Liver (tissue), 9 donors: Measurements from ENCODE around the gene MLF2. TPM values are rescaled to one million over a fixed set of nuclear protein-coding genes. Genes with fewer than 3 reads are reported as not detected.

Source experiments
- DNase-seq: peaks from one replicate; pipeline ENCODE4 v3.0.0-alpha.2; 2017; ENCODE audit warnings: low spot score
- H3K27ac ChIP-seq, 2 donors: one replicate each; pipeline ENCODE4 v1.7.0; 2013; ENCODE audit warnings: inconsistent platforms in 2 of 2, low read length in 2 of 2, control low read depth in 1 of 2, low read depth in 1 of 2, mild to moderate bottlenecking in 1 of 2
- H3K27me3 ChIP-seq, 4 donors: one replicate each; pipeline versions ENCODE4 v1.6.1 to v1.7.0; 2013; ENCODE audit warnings: low read length in 3 of 4, inconsistent platforms in 1 of 4, mild to moderate bottlenecking in 1 of 4, moderate library complexity in 1 of 4; ENCODE audit not compliant: control insufficient read depth in 4 of 4, insufficient read depth in 4 of 4
- H3K36me3 ChIP-seq, 4 donors: one replicate each; pipeline versions ENCODE4 v1.6.1 to v1.7.0; 2013; ENCODE audit warnings: low read length in 3 of 4, mild to moderate bottlenecking in 3 of 4, low read depth in 1 of 4, moderate library complexity in 1 of 4; ENCODE audit not compliant: control insufficient read depth in 4 of 4, insufficient read depth in 3 of 4
- H3K4me1 ChIP-seq, 4 donors: one replicate each; pipeline versions ENCODE4 v1.6.1 to v1.7.0; 2013; ENCODE audit warnings: low read length in 3 of 4, mild to moderate bottlenecking in 3 of 4, moderate library complexity in 1 of 4; ENCODE audit not compliant: control insufficient read depth in 4 of 4, insufficient read depth in 4 of 4
- H3K4me3 ChIP-seq, 3 donors: one replicate each; pipeline versions ENCODE4 v1.6.1 to v1.7.0; 2013; ENCODE audit warnings: low read length in 3 of 3, control low read depth in 1 of 3, low read depth in 1 of 3, mild to moderate bottlenecking in 1 of 3
- H3K9ac ChIP-seq, 2 donors: one replicate each; pipeline ENCODE4 v1.7.0; 2013; ENCODE audit warnings: low read length in 2 of 2, mild to moderate bottlenecking in 2 of 2, moderate library complexity in 2 of 2, control low read depth in 1 of 2, low read depth in 1 of 2
- H3K9me3 ChIP-seq, 4 donors: one replicate each; pipeline versions ENCODE4 v1.6.1 to v1.7.0; 2013; ENCODE audit warnings: low read length in 3 of 4; ENCODE audit not compliant: control insufficient read depth in 4 of 4
- CTCF ChIP-seq: fragments of 150-350 bp; IDR thresholded peaks from 2 replicates; pipeline ENCODE4 v1.5.1; 2017; ENCODE audit warnings: improper control_type of control experiment, low read depth, low read length; ENCODE audit not compliant: missing input control
- EGR1 ChIP-seq, 2 donors: IDR thresholded peaks; 2 replicates each; pipeline ENCODE4 v1.6.1; 2016 to 2018; ENCODE audit warnings: antibody characterized with exemption in 2 of 2, low read depth in 2 of 2
- FOXA1 ChIP-seq: IDR thresholded peaks from 2 replicates; pipeline ENCODE4 v1.6.1; 2016; ENCODE audit warnings: antibody characterized with exemption
- FOXA2 ChIP-seq: IDR thresholded peaks from 2 replicates; pipeline ENCODE4 v1.6.1; 2016; ENCODE audit warnings: antibody characterized with exemption
- GABPA ChIP-seq, 2 donors: IDR thresholded peaks in 1 of 2; conservative IDR thresholded peaks in 1 of 2; 2 replicates each; pipeline ENCODE4 v1.6.1; 2016; ENCODE audit warnings: antibody characterized with exemption in 2 of 2, mild to moderate bottlenecking in 1 of 2, moderate library complexity in 1 of 2
- HNF4A ChIP-seq, 2 donors: conservative IDR thresholded peaks; 2 replicates each; pipeline ENCODE4 v1.6.1; 2016; ENCODE audit warnings: antibody characterized with exemption in 2 of 2, mild to moderate bottlenecking in 2 of 2
- HNF4G ChIP-seq: IDR thresholded peaks from 2 replicates; pipeline ENCODE4 v1.6.1; 2016; ENCODE audit warnings: antibody characterized with exemption
- JUND ChIP-seq, 2 donors: IDR thresholded peaks; 2 replicates each; pipeline ENCODE4 v1.6.1; 2016; ENCODE audit warnings: antibody characterized with exemption in 2 of 2
- MAX ChIP-seq: IDR thresholded peaks from 2 replicates; pipeline ENCODE4 v1.6.1; 2016; ENCODE audit warnings: antibody characterized with exemption
- NR2F2 ChIP-seq: IDR thresholded peaks from 2 replicates; pipeline ENCODE4 v1.6.1; 2016; ENCODE audit warnings: antibody characterized with exemption
- RAD21 ChIP-seq, 2 donors: IDR thresholded peaks; 2 replicates each; pipeline ENCODE4 v1.6.1; 2016; ENCODE audit warnings: antibody characterized with exemption in 2 of 2, mild to moderate bottlenecking in 2 of 2
- REST ChIP-seq: IDR thresholded peaks from 2 replicates; pipeline ENCODE4 v1.6.1; 2016; ENCODE audit warnings: antibody characterized with exemption, mild to moderate bottlenecking
- RXRA ChIP-seq, 2 donors: IDR thresholded peaks; 2 replicates each; pipeline ENCODE4 v1.6.1; 2017 to 2018; ENCODE audit warnings: antibody characterized with exemption in 2 of 2, mild to moderate bottlenecking in 1 of 2
- SP1 ChIP-seq: IDR thresholded peaks from 2 replicates; pipeline ENCODE4 v1.6.1; 2018; ENCODE audit warnings: antibody characterized with exemption, mild to moderate bottlenecking
- TAF1 ChIP-seq: conservative IDR thresholded peaks from 2 replicates; pipeline ENCODE4 v1.6.1; 2016; ENCODE audit warnings: antibody characterized with exemption, mild to moderate bottlenecking
- YY1 ChIP-seq: IDR thresholded peaks from 2 replicates; pipeline ENCODE4 v1.6.1; 2016; ENCODE audit warnings: antibody characterized with exemption, mild to moderate bottlenecking
- WGBS: extraction: QIAGEN DNeasy Blood & Tissue Kit; methylation state at CpG from one replicate; pipeline ENCODE4 v1.1.7; 2013; 5-methylcytosine and 5-hydroxymethylcytosine counted together
- polyA plus RNA-seq, 2 donors: library from polyadenylated mRNA; stranded (reverse) in 1 of 2; unstranded in 1 of 2; fragments of 200-250 nt in 1 of 2; fragments of >200 nt in 1 of 2; fragmentation: Nextera tagmentation in 1 of 2; extraction: Ambion mirVana in 1 of 2; gene quantifications; one replicate each; pipeline versions ENCODE4 v1.2.1 to v1.2.3, GENCODE V29; 2013 to 2015
- total RNA-seq, 2 donors: library from RNA; depleted of rRNA; stranded (reverse); fragments of >200 nt; gene quantifications; one replicate each; pipeline ENCODE4 v1.2.3, GENCODE V29; 2014
- TF ChIP-seq, protein P1 (sequence below): IDR thresholded peaks from 2 replicates; pipeline ENCODE4 v1.6.1; 2016; ENCODE audit warnings: antibody characterized with exemption
- TF ChIP-seq, protein P2 (sequence below): IDR thresholded peaks from 2 replicates; pipeline ENCODE4 v1.6.1; 2016; ENCODE audit warnings: antibody characterized with exemption
- donor health status: healthy.
- donor health status: healthy.
- donor health status: healthy.
- donor health status: healthy.
- donor health status: healthy.

Gene MLF2
- total and polyA plus RNA-seq, 4 donors: 59.6 to 235 (median 163) TPM

DNA sequence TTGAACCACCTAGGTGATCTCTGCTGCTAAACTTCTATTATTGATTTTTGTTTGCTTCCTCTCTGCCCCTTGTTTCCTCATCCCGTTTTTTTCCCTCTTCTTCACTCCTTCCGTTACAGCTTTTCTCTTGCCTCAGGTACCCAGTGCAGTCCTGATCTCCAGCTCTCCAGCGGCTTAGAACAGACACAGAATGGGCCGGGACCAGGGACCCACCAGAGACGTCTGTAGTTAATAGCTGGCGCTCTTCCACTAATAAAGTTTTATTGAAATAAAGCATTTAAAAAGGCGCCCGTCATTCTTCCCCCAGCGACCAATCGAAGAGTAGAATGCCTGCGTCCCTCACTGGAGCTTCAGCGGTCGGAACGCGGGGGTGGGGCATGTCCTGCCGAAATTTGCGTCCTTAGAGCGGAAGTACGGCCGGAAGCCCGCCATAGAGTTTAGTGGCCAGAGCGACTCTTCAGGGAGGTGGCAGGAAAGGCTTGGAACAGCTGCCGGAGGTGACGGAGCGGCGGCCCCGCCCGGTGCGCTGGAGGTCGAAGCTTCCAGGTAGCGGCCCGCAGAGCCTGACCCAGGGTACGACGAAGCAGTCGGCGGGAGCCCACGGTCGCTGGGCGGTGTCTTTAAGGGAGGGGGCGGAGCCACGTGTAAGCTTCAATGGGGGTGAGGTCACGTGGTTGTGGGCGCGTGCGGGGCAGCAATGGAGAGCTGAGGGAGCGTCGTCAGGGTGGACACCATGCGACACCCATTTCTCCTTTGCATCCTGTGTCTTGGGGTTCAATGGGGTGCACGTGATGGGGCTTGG lies 29.1 kb downstream of the MLF2 start, which contains the start of gene COPS7A:
COPS7A (plus strand) TSS at position 440 of the 802 bp plus-strand sequence. CDS start 611 bp downstream, outside the sequence.
- Histone ChIP-seq H3K4me3 (peak within 1 kb of the TSS; percentile 62 to 87 (median 85)), H3K27me3 (no peaks in the 10 kb centered on the region), H3K9ac (peak within 1 kb of the TSS; percentile 15 to 49), H3K4me1 (peaks cover 2 to 15% (median 7%) of the 10 kb centered on the region in 4 donors), H3K9me3 (no peaks in the 10 kb centered on the region), H3K27ac (peak within 1 kb of the TSS; percentile 76 to 82), H3K36me3 (peaks cover 2 to 15% (median 12%) of the 10 kb centered on the region in 4 donors)
- peak; percentile 95 for DNase-seq
- TF ChIP-seq MAX: peak; percentile 87
- TF ChIP-seq EGR1 (IDR thresholded peaks at IDR 0.05; ENCODE audit: low read depth in 2 of 2): peak; percentile 97 to 99
- TF ChIP-seq HNF4A (conservative IDR thresholded peaks at IDR 0.05): peak; percentile 21 to 39
- TF ChIP-seq GABPA (IDR thresholded peaks at IDR 0.05 in 1 of 2, conservative IDR thresholded peaks at IDR 0.05 in 1 of 2): peak; percentile 91 to 99
- TF ChIP-seq FOXA1: peak; percentile 4
- peak; percentile 45 to 78 for TF ChIP-seq RXRA (IDR thresholded peaks at IDR 0.05)
- TF ChIP-seq, protein P1, sequence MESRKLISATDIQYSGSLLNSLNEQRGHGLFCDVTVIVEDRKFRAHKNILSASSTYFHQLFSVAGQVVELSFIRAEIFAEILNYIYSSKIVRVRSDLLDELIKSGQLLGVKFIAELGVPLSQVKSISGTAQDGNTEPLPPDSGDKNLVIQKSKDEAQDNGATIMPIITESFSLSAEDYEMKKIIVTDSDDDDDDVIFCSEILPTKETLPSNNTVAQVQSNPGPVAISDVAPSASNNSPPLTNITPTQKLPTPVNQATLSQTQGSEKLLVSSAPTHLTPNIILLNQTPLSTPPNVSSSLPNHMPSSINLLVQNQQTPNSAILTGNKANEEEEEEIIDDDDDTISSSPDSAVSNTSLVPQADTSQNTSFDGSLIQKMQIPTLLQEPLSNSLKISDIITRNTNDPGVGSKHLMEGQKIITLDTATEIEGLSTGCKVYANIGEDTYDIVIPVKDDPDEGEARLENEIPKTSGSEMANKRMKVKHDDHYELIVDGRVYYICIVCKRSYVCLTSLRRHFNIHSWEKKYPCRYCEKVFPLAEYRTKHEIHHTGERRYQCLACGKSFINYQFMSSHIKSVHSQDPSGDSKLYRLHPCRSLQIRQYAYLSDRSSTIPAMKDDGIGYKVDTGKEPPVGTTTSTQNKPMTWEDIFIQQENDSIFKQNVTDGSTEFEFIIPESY: peak; percentile 51
- TF ChIP-seq NR2F2: peak; percentile 69
- peak; percentile 24 for TF ChIP-seq TAF1
- TF ChIP-seq JUND (IDR thresholded peaks at IDR 0.05): peak in 1 of 2 donors; percentile 45
- TF ChIP-seq FOXA2: no peak
- TF ChIP-seq SP1: peak; percentile 90
- TF ChIP-seq, protein P2, sequence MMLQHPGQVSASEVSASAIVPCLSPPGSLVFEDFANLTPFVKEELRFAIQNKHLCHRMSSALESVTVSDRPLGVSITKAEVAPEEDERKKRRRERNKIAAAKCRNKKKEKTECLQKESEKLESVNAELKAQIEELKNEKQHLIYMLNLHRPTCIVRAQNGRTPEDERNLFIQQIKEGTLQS: peak; percentile 58
- peak; percentile 94 for TF ChIP-seq YY1
- TF ChIP-seq REST: peak; percentile 54
- no peak for TF ChIP-seq HNF4G
- TF ChIP-seq CTCF: no peak
- TF ChIP-seq RAD21 (IDR thresholded peaks at IDR 0.05): peak; percentile 19 to 53
- under 1% methylated on average over 49 of the region's 49 CpGs for WGBS
